ENCODE results near the gene PSME2. TPM values are rescaled to one million over a fixed set of nuclear protein-coding genes. Genes with fewer than 3 reads are reported as not detected.

PSME2 gene
- polyA plus RNA-seq, 1 experiment, result 165 TPM

DNA sequence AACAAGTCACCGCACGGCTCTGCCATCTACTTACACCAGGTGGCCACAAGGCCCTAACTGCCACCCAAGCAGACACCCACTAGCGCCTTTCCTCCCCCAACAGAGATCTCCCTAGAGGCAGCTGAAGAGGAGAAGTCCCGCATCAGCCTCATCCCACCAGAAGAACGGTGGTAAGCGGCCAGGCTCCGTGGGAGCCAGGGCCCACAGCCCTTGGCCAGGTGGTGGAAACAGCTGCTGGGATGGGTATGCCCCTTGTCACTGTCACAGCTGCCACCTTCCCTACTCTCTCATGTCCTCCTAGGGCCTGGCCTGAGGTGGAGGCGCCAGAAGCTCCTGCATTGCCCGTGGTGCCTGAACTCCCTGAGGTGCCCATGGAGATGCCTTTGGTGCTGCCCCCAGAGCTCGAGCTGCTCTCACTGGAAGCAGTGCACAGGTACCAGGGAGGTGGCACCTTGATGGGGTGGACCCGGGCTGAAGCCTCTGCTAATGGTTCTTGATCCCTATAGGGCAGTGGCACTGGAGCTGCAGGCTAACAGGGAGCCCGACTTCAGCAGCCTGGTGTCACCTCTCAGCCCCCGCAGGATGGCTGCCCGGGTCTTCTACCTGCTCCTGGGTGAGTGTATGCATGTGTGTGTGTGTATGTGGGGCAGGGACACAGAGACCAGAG is 33.0 kb upstream of the PSME2 start:
- ChIA-PET CTCF (interaction anchor here (0.8 to 3.1 kb wide), 8 partner anchors 9 to 130 kb away, joined by 3 to 14 read pairs (median 3); partner anchors contain the start of genes CIDEB, IPO4, IRF9 and PSME2), POLR2A (interaction anchor here (0.6 to 1.4 kb wide), 2 partner anchors 18 to 619 kb away, joined by 4 to 5 read pairs; partner anchors contain the start of gene IRF9)
- no peak for DNase-seq (ENCODE audit: low read depth)

DNA sequence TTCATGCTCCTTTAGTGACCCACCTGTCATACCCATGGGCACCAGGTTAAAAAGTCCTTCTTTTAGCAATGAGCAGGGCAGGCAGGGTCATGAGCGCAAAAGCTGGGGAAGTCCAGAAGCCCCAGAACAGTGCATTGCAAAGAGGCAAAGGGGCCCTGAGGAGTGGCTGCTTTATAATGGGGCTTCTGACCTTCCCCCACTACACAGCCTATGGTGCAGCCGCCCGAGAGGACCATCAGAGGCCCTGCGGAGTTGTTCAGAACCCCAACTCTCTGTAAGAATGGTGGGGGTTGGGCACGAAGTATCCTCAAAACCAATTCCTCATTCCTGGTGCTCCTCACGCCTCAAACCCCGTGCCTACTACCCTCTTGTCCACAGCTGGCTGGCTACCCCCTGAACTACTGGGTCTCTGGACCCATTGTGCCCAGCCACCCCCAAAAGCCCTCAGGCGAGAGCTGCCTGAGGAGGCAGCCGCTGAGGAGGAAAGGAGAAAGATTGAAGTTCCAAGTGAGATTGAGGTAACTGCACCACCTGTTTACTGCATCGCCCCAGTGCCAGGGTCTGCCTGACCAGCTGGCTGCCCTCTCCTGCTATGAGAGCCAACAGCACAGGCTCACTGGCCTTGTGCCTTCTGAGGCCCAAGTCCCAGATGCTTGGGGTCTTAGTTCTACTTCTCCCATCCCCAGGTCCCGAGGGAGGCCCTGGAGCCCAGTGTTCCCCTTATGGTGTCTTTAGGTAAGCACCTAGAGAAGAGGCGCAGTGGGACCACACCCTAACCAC is 32.2 kb upstream of the PSME2 start:
- Histone ChIP-seq H3K27me3 (ENCODE audit: control insufficient read depth, insufficient read depth, low read length) (no peaks in the 10 kb centered on the region), H3K4me3 (ENCODE audit: low read depth, low read length) (no peak overlapping the region), H3K36me3 (ENCODE audit: control insufficient read depth, insufficient read depth, low read length) (peaks cover 44% of the 10 kb centered on the region)
- CTCF ChIA-PET, result interaction anchor here (0.8 to 3.1 kb wide), 6 partner anchors 9 to 131 kb away, joined by 3 to 14 read pairs (median 4); partner anchors contain the start of genes CIDEB, IRF9, PSME2 and TINF2
- TF ChIP-seq CTCF (IDR thresholded peaks at IDR 0.05; ENCODE audit: insufficient read depth, low read depth, low read length), result no peak
- DNase-seq (ENCODE audit: low read depth), result no peak
- POLR2A ChIA-PET, result interaction anchor here (0.6 kb wide), 1 partner anchor 618 kb away, joined by 4 read pairs; no protein-coding TSS in a partner anchor

More for the DNA sequence above, 33.0 kb upstream of the PSME2 start:
- no peak overlapping the region for H3K4me3 ChIP-seq (ENCODE audit: low read depth, low read length)
- no peak for TF ChIP-seq CTCF (IDR thresholded peaks at IDR 0.05; ENCODE audit: insufficient read depth, low read depth, low read length)
- H3K27me3 ChIP-seq (ENCODE audit: control insufficient read depth, insufficient read depth, low read length), result no peaks in the 10 kb centered on the region
- peaks cover 48% of the 10 kb centered on the region for H3K36me3 ChIP-seq (ENCODE audit: control insufficient read depth, insufficient read depth, low read length)

DNA sequence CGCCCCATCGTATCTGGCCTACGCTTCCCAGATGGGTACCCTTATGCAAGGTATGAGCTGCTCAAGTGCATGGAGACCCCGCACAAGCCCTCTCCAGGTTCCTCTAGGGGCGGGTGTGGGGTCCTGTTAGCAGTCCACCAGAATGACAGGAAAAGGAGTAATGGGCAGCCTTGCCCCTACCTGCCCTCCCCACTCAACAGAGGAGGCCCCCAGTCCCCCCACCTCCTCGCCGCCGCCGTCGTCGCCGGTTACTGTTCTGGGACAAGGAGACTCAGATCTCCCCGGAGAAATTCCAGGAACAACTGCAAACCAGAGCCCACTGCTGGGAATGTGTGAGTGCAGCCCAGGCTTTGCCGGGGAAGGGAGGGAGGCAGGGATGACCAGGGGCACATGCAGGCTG is 31.5 kb upstream of the PSME2 start:
- CTCF ChIA-PET, result interaction anchor here (1.1 kb wide), 1 partner anchor 129 kb away, joined by 4 read pairs; no protein-coding TSS in a partner anchor
- POLR2A ChIA-PET, result no interaction called here
- Histone ChIP-seq H3K36me3 (ENCODE audit: control insufficient read depth, insufficient read depth, low read length) (peaks cover 46% of the 10 kb centered on the region), H3K4me3 (ENCODE audit: low read depth, low read length) (no peak overlapping the region), H3K27me3 (ENCODE audit: control insufficient read depth, insufficient read depth, low read length) (no peaks in the 10 kb centered on the region)
- no peak for TF ChIP-seq CTCF (IDR thresholded peaks at IDR 0.05; ENCODE audit: insufficient read depth, low read depth, low read length)
- DNase-seq (ENCODE audit: low read depth), result no peak

GRCh38 chr14:24177041-24177825 is 30.8 kb upstream of the PSME2 start:
- Histone ChIP-seq H3K27me3 (ENCODE audit: control insufficient read depth, insufficient read depth, low read length) (no peaks in the 10 kb centered on the region), H3K36me3 (ENCODE audit: control insufficient read depth, insufficient read depth, low read length) (peaks cover 43% of the 10 kb centered on the region), H3K4me3 (ENCODE audit: low read depth, low read length) (no peak overlapping the region)
- DNase-seq (ENCODE audit: low read depth), result no peak
- POLR2A ChIA-PET, result no interaction called here
- no peak for TF ChIP-seq CTCF (IDR thresholded peaks at IDR 0.05; ENCODE audit: insufficient read depth, low read depth, low read length)
- CTCF ChIA-PET, result interaction anchor here (0.9 to 1.1 kb wide), 2 partner anchors 16 to 130 kb away, joined by 3 to 4 read pairs; partner anchors contain the start of gene IRF9

All from BJ (cell line).